Measurements from ENCODE around the gene MT1M. TPM values are rescaled to one million over a fixed set of nuclear protein-coding genes. Genes with fewer than 3 reads are reported as not detected.

The MT1M gene
- total RNA-seq, 4 donors from 2014 or later: 3.7 to 74.9 (median 14.9) TPM

DNA sequence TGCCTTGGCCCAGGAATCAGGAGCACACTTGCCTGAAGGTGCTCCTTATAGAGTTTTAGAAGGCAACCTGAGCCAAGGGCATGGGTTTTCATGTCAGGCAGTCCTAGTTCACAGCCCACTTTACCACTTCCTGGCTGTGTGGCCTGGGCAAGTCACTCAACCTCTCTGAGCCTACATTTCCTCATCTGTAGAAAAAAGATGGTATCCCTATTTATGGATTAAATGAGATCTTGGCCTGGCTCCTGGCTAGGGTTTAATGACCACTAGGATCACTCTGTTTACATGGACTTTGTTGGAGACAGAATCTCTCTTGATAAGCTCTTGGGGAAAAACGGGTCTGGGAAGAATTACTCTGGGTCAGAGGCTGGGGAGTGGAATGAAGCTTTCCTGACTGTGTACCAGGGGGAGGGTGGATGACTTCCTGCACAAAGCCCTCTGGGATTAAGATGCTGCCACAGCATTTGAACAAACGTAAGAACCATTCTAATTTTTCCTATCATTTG is 21.8 kb upstream of the MT1M start:
- 24% methylated on average over 2 of the region's 2 CpGs for WGBS
- Histone ChIP-seq H3K4me3 (peak overlapping the region in 3 of 4 donors; percentile 56 to 67 (median 61)), H3K9me3 (no peaks in the 10 kb centered on the region), H3K27me3 (no peaks in the 10 kb centered on the region), H3K27ac (replicated peaks in 1 of 4) (peak overlapping the region; percentile 84 to 96 (median 92)), H3K4me1 (peaks cover 53 to 62% (median 59%) of the 10 kb centered on the region in 4 donors), H3K36me3 (no peaks in the 10 kb centered on the region)
- TF ChIP-seq POLR2AphosphoS5 (IDR thresholded peaks at IDR 0.05): no peak
- TF ChIP-seq, protein P1, sequence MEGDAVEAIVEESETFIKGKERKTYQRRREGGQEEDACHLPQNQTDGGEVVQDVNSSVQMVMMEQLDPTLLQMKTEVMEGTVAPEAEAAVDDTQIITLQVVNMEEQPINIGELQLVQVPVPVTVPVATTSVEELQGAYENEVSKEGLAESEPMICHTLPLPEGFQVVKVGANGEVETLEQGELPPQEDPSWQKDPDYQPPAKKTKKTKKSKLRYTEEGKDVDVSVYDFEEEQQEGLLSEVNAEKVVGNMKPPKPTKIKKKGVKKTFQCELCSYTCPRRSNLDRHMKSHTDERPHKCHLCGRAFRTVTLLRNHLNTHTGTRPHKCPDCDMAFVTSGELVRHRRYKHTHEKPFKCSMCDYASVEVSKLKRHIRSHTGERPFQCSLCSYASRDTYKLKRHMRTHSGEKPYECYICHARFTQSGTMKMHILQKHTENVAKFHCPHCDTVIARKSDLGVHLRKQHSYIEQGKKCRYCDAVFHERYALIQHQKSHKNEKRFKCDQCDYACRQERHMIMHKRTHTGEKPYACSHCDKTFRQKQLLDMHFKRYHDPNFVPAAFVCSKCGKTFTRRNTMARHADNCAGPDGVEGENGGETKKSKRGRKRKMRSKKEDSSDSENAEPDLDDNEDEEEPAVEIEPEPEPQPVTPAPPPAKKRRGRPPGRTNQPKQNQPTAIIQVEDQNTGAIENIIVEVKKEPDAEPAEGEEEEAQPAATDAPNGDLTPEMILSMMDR (IDR thresholded peaks at IDR 0.05): no peak
- TF ChIP-seq POLR2A (IDR thresholded peaks at IDR 0.05; ENCODE audit: low read depth): no peak
- DNase-seq (ENCODE audit: extremely low spot score): no peak
- intact Hi-C loops (cut with DNase I): no loop called here

DNA sequence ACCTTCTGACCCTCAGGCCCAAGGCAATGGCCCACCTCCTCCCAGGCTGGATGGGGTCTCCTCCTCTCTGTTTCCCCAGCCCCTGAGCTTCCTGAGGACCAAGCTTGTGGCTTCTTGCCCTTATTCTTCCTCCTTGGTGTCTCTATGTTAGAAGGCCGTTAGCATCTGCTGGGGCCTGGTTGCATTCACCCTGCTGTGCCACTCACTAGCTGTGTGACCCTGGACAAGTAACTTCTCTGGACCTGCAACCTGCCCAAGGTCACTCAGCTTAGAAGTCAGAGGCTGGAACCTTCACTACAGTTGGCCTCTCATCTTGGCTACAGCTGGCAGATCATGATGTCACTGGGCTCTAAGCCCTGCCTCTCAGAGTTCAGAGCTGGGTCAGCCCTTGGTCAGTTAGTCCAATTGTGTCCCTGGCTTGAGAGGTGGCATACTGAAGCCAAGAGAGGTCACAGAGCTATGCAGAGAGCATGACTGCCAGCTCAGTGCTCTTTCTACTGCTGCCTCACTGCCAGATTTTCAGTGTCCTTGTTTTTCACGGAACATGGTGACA is 21.1 kb upstream of the MT1M start:
- WGBS: 87% methylated on average over 2 of the region's 2 CpGs
- peak overlapping the region; percentile 84 to 96 (median 92) for H3K27ac ChIP-seq (replicated peaks in 1 of 4)
- no peaks in the 10 kb centered on the region for H3K9me3 ChIP-seq
- H3K4me1 ChIP-seq: peaks cover 46 to 56% (median 52%) of the 10 kb centered on the region in 4 donors
- TF ChIP-seq POLR2AphosphoS5 (IDR thresholded peaks at IDR 0.05) (peak; percentile 57 to 62), EP300 (IDR thresholded peaks at IDR 0.05) (no peak), POLR2A (IDR thresholded peaks at IDR 0.05; ENCODE audit: low read depth) (no peak)
- TF ChIP-seq, protein P1 (IDR thresholded peaks at IDR 0.05): no peak
- DNase-seq (ENCODE audit: extremely low spot score): no peak
- H3K4me3 ChIP-seq: peak overlapping the region in 1 of 4 donors; percentile 67
- intact Hi-C loops (cut with DNase I): no loop called here
- H3K36me3 ChIP-seq: no peaks in the 10 kb centered on the region
- H3K27me3 ChIP-seq: no peaks in the 10 kb centered on the region

DNA sequence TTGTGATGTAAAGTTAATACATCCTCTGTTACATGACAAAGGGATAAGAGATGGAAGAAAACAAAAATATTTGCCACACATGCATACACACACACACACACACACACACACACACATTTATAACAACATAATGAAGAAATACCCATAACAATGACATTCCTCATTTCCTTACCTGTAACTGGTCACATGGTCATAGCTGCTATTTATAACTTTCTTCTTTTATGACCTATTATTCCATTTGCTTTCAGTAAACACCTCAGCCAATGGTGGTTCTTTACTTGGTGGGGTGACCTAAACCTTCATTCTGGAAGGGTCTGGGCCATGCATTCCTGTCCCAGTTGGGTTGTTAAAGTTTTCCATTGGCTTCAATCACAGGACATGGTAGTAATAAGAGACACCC is 18.8 kb upstream of the MT1M start:
- Histone ChIP-seq H3K27me3 (no peaks in the 10 kb centered on the region), H3K4me1 (peaks cover 39 to 51% (median 49%) of the 10 kb centered on the region in 4 donors), H3K4me3 (no peak overlapping the region), H3K9me3 (no peaks in the 10 kb centered on the region), H3K36me3 (no peaks in the 10 kb centered on the region), H3K27ac (replicated peaks in 1 of 4) (no peak overlapping the region)
- DNase-seq (ENCODE audit: extremely low spot score): no peak
- intact Hi-C loops (cut with DNase I): no loop called here
- no peak for TF ChIP-seq POLR2A (IDR thresholded peaks at IDR 0.05; ENCODE audit: low read depth)
- no peak for TF ChIP-seq EP300 (IDR thresholded peaks at IDR 0.05)
- TF ChIP-seq, protein P1 (IDR thresholded peaks at IDR 0.05): no peak
- no peak for TF ChIP-seq POLR2AphosphoS5 (IDR thresholded peaks at IDR 0.05)

DNA sequence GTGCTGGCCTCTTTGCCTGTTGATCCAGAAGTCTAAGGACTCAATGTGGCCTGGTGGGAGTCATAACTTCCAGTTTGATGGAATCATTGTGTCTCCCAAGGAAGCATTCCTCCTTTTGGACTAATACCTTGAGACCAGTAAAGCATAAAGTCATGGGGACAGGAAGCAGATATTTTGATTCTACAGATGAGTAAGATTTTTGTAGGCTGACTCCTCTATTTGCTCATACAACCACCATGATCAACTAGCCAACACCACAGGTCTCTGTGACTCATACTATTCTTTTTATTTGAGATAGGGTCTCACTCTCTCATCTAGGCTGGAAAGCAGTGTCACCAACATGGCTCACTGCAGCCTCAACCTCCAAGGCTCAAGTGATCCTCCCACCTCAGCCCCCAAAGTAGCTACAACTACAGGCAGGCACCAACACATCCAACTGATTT is 17.9 kb upstream of the MT1M start:
- H3K27ac ChIP-seq (replicated peaks in 1 of 4): no peak overlapping the region

More for the DNA sequence above, 17.9 kb upstream of the MT1M start:
- Histone ChIP-seq H3K4me1 (peaks cover 34 to 47% (median 41%) of the 10 kb centered on the region in 4 donors), H3K36me3 (no peaks in the 10 kb centered on the region), H3K4me3 (no peak overlapping the region), H3K9me3 (no peaks in the 10 kb centered on the region), H3K27me3 (no peaks in the 10 kb centered on the region)
- TF ChIP-seq POLR2AphosphoS5 (IDR thresholded peaks at IDR 0.05): no peak
- no peak for TF ChIP-seq POLR2A (IDR thresholded peaks at IDR 0.05; ENCODE audit: low read depth)
- TF ChIP-seq, protein P1 (IDR thresholded peaks at IDR 0.05): no peak
- TF ChIP-seq EP300 (IDR thresholded peaks at IDR 0.05): no peak
- no peak for DNase-seq (ENCODE audit: extremely low spot score)
- intact Hi-C loops (cut with DNase I): no loop called here

Data from esophagus muscularis mucosa (tissue), 4 donors.